CD4-positive, alpha-beta memory T cell (primary cell): ENCODE measurements around the gene SEMA4A. TPM values are rescaled to one million over a fixed set of nuclear protein-coding genes. Genes with fewer than 3 reads are reported as not detected.

Experiments used
- CTCF ChIA-PET: fragments of 350-600 bp; sonication (Branson Sonifier 250); formaldehyde crosslinking; loops from one replicate; lab custom pipeline; 2021; ENCODE audit warnings: inconsistent platforms; ENCODE audit not compliant: partially characterized antibody; lab: Charles Lee
- POLR2A ChIA-PET: fragments of 350-600 bp; sonication (Branson Sonifier 250); formaldehyde crosslinking; loops from one replicate; lab custom pipeline; 2021; ENCODE audit not compliant: partially characterized antibody; lab: Charles Lee
- DNase-seq, 5 donors: peaks; one replicate each; pipeline versions ENCODE4 v3.0.0 to v3.0.0-alpha.2; 2020 to 2022; ENCODE audit warnings: mixed read lengths in 1 of 5
- H3K27ac ChIP-seq: one replicate; pipeline ENCODE4 v1.7.0; 2013; ENCODE audit warnings: low read depth, low read length
- H3K27me3 ChIP-seq: 2 replicates; pipeline ENCODE4 v1.7.0; 2013; ENCODE audit warnings: mild to moderate bottlenecking, low read length, moderate library complexity; ENCODE audit not compliant: insufficient read depth
- H3K36me3 ChIP-seq: 2 replicates; pipeline ENCODE4 v1.7.0; 2013; ENCODE audit warnings: mild to moderate bottlenecking, low read length, moderate library complexity; ENCODE audit not compliant: insufficient read depth
- H3K4me1 ChIP-seq: 2 replicates; pipeline ENCODE4 v1.7.0; 2013; ENCODE audit warnings: mild to moderate bottlenecking, low read length, moderate library complexity; ENCODE audit not compliant: insufficient read depth
- H3K4me3 ChIP-seq, 2 donors: one replicate each; pipeline ENCODE4 v1.7.0; 2013; ENCODE audit warnings: low read length in 2 of 2, mild to moderate bottlenecking in 1 of 2
- H3K9me3 ChIP-seq, 2 donors: one replicate each; pipeline ENCODE4 v1.7.0; 2013; ENCODE audit warnings: low read length in 2 of 2, control low read depth in 1 of 2; ENCODE audit not compliant: control insufficient read depth in 1 of 2
- H3K27ac Mint-ChIP-seq, 7 donors: one replicate each; pipeline ENCODE4 v1.8.0; 2020 to 2021; ENCODE audit warnings: mixed read lengths in 7 of 7, mild to moderate bottlenecking in 6 of 7, inconsistent platforms in 3 of 7, moderate library complexity in 3 of 7
- H3K27me3 Mint-ChIP-seq, 2 donors: one replicate each; pipeline ENCODE4 v1.8.0; 2020 to 2021; ENCODE audit warnings: mixed read lengths in 2 of 2
- H3K36me3 Mint-ChIP-seq, 2 donors: one replicate each; pipeline ENCODE4 v1.8.0; 2020 to 2021; ENCODE audit warnings: mixed read lengths in 2 of 2, inconsistent platforms in 1 of 2, mild to moderate bottlenecking in 1 of 2
- H3K4me1 Mint-ChIP-seq, 4 donors: one replicate each; pipeline ENCODE4 v1.8.0; 2020 to 2021; ENCODE audit warnings: mixed read lengths in 4 of 4, mild to moderate bottlenecking in 1 of 4
- H3K4me3 Mint-ChIP-seq, 8 donors: one replicate each; pipeline ENCODE4 v1.8.0; 2020 to 2021; ENCODE audit warnings: mixed read lengths in 8 of 8, mild to moderate bottlenecking in 7 of 8, moderate library complexity in 6 of 8, inconsistent platforms in 3 of 8
- H3K9me3 Mint-ChIP-seq, 8 donors: one replicate each; pipeline ENCODE4 v1.8.0; 2020 to 2021; ENCODE audit warnings: mixed read lengths in 8 of 8, mild to moderate bottlenecking in 5 of 8, inconsistent platforms in 3 of 8, moderate library complexity in 1 of 8
- intact Hi-C: fragments of 100-400 bp; cut with micrococcal nuclease; formaldehyde crosslinking; loops from one replicate; pipeline ENCODE4 v1.15.1; 2023
- polyA plus RNA-seq, 2 donors: library from polyadenylated mRNA; unstranded; fragments of 300-500 nt; fragmentation: Illumina TruSeq; gene quantifications; one replicate each; pipeline ENCODE4 v1.2.3, GENCODE V29; 2021
- total RNA-seq, 2 experiments: library from RNA; stranded (reverse); gene quantifications; one replicate each; pipeline ENCODE4 v1.2.3, GENCODE V29; 2021

The SEMA4A gene
- total and polyA plus RNA-seq, 4 experiments from 2014 or later: 0.88 to 1.3 (median 1.2) TPM

GRCh38 chr1:156193208-156193487, 39.8 kb downstream of the SEMA4A start:
- intact Hi-C loops: loop anchor here (1.0 to 5.0 kb wide), 5 partner anchors 20 to 145 kb away; partner anchors contain the start of genes CCT3, PMF1, SMG5 and TSACC
- CTCF ChIA-PET: interaction anchor here (0.7 to 2.0 kb wide), 2 partner anchors 32 to 40 kb away, joined by 3 to 8 read pairs; no protein-coding TSS in a partner anchor

DNA sequence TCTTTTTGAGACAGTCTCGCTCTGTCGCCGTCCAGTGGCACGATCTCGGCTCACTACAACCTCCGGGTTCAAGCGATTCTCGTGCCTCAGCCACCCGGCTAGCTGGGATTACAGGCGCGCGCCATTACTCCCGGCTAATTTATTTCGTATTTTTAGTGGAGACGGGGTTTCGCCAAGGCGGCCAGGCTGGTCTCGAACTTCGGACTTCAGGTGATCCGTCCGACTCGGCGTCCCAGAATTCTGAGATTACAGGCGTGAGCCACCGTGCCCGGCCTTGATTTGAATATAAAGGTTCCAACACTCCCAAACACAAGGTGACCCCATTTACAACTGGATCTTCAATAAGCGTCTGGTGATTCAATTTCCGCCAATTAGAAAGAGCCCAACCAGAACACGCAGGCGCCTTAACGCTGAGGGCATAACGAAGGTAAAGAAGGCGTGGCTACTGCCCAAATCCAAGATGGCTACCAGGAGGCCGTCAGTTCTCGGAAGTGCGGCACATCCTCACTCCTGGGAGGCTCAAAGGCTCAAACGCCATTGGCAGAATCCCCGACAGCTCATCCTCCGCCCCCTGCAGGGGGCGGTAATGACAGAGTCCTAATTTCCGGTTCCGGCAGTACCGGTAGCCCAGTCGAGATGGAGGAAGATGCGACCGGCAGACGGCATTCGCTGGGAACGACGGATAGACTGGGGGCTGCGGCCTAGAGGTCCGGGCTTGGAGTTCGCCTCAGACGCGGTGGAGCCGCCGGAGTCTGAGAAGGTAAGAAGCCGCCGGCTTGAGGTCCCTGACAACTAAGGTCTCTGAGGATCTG, 40.3 kb downstream of the SEMA4A start, which contains the start of gene SLC25A44:
Gene SLC25A44 (plus strand): TSS at position 617 of the 812 bp plus-strand sequence. CDS start 5,744 bp downstream, outside the sequence.
- Histone ChIP-seq H3K27me3 (no peaks in the 10 kb centered on the region), H3K4me1 (peaks cover 48% of the 10 kb centered on the region), H3K9me3 (no peaks in the 10 kb centered on the region), H3K4me3 (peak within 1 kb of the TSS; percentile 88 to 92), H3K27ac (peak within 1 kb of the TSS; percentile 79), H3K36me3 (peaks cover 6% of the 10 kb centered on the region)
- Mint-ChIP-seq H3K9me3 (no peaks in the 10 kb centered on the region), H3K27ac (peak within 1 kb of the TSS; percentile 75 to 97 (median 96)), H3K27me3 (no peaks in the 10 kb centered on the region), H3K4me3 (peak within 1 kb of the TSS; percentile 93 to 99 (median 96)), H3K36me3 (peaks cover 10 to 21% of the 10 kb centered on the region in 2 donors), H3K4me1 (peaks cover 26 to 58% (median 40%) of the 10 kb centered on the region in 4 donors)
- CTCF ChIA-PET: interaction anchor here (0.6 to 2.0 kb wide), 6 partner anchors 19 to 65 kb away, joined by 3 to 8 read pairs (median 3); partner anchors contain the start of gene PMF1
- POLR2A ChIA-PET: interaction anchor here (1.0 to 2.5 kb wide), 10 partner anchors 18 to 548 kb away, joined by 3 to 54 read pairs (median 4); partner anchors contain the start of genes LMNA, PMF1 and SMG5
- peak; percentile 98 to 99 (median 98) for DNase-seq
- intact Hi-C loops: loop anchor here (1.0 to 5.0 kb wide), 5 partner anchors 20 to 145 kb away; partner anchors contain the start of genes CCT3, PMF1, SMG5 and TSACC

More at GRCh38 chr1:156193208-156193487, 39.8 kb downstream of the SEMA4A start:
- Histone ChIP-seq H3K27ac (peak overlapping the region; percentile 79), H3K4me3 (peak overlapping the region; percentile 88 to 92), H3K4me1 (peaks cover 43% of the 10 kb centered on the region), H3K27me3 (no peaks in the 10 kb centered on the region), H3K9me3 (no peaks in the 10 kb centered on the region), H3K36me3 (peaks cover 6% of the 10 kb centered on the region)
- Mint-ChIP-seq H3K27ac (peak overlapping the region in 6 of 7 donors; percentile 75 to 97 (median 96)), H3K9me3 (no peaks in the 10 kb centered on the region), H3K4me1 (peaks cover 24 to 53% (median 37%) of the 10 kb centered on the region in 4 donors), H3K4me3 (peak overlapping the region; percentile 93 to 99 (median 96)), H3K27me3 (no peaks in the 10 kb centered on the region), H3K36me3 (peaks cover 10 to 19% of the 10 kb centered on the region in 2 donors)
- no peak for DNase-seq
- POLR2A ChIA-PET: interaction anchor here (1.0 to 2.5 kb wide), 6 partner anchors 19 to 548 kb away, joined by 3 to 54 read pairs (median 4); partner anchors contain the start of genes PMF1 and SMG5

GRCh38 chr1:156194300-156194652, 40.9 kb downstream of the SEMA4A start:
- Mint-ChIP-seq H3K4me1 (peaks cover 30 to 64% (median 45%) of the 10 kb centered on the region in 4 donors), H3K36me3 (peaks cover 11 to 26% of the 10 kb centered on the region in 2 donors), H3K27ac (peak overlapping the region; percentile 75 to 97 (median 96)), H3K9me3 (no peaks in the 10 kb centered on the region), H3K4me3 (peak overlapping the region; percentile 93 to 99 (median 96)), H3K27me3 (no peaks in the 10 kb centered on the region)
- DNase-seq: peak in 1 of 5 donors; percentile 52
- intact Hi-C loops: loop anchor here (5.0 kb wide), 1 partner anchor 33 kb away; no protein-coding TSS in a partner anchor
- POLR2A ChIA-PET: interaction anchor here (1.0 to 2.5 kb wide), 7 partner anchors 18 to 307 kb away, joined by 3 to 54 read pairs (median 4); partner anchors contain the start of genes LMNA and PMF1
- Histone ChIP-seq H3K9me3 (no peaks in the 10 kb centered on the region), H3K4me3 (peak overlapping the region; percentile 88 to 92), H3K4me1 (peaks cover 54% of the 10 kb centered on the region), H3K27me3 (no peaks in the 10 kb centered on the region), H3K36me3 (peaks cover 6% of the 10 kb centered on the region), H3K27ac (peak overlapping the region; percentile 79)
- CTCF ChIA-PET: interaction anchor here (0.8 to 2.0 kb wide), 4 partner anchors 19 to 66 kb away, joined by 3 to 8 read pairs (median 4); partner anchors contain the start of gene PMF1

DNA sequence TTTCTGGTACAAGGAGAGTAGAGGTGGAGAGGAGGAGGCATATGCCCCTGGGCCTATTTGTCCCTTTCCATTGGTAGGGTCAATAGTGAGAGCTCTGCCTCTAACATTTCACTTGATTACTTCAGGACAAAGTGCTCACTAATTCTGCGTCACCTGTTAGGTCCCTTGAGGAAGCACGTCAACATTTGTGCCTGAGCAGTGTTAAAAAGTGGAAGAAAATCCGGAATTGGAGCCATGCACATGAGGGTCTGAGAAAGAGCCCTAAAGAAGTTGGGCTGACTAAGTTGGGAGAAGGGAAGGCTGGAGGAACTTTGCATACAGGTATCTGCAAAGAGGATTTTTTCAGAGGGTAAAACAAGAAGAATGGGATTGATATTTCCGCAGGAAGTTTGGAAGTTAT, 42.5 kb downstream of the SEMA4A start:
- POLR2A ChIA-PET: interaction anchor here (1.5 to 2.2 kb wide), 2 partner anchors 17 to 29 kb away, joined by 5 to 19 read pairs; partner anchors contain the start of gene PMF1
- peak overlapping the region in 3 of 7 donors; percentile 77 to 87 (median 81) for H3K27ac Mint-ChIP-seq
- H3K4me1 Mint-ChIP-seq: peaks cover 40 to 78% (median 59%) of the 10 kb centered on the region in 4 donors
- Histone ChIP-seq H3K27ac (no peak overlapping the region), H3K4me1 (peaks cover 67% of the 10 kb centered on the region), H3K27me3 (no peaks in the 10 kb centered on the region), H3K9me3 (no peaks in the 10 kb centered on the region), H3K4me3 (no peak overlapping the region), H3K36me3 (peaks cover 17% of the 10 kb centered on the region)
- H3K36me3 Mint-ChIP-seq: peaks cover 22 to 40% of the 10 kb centered on the region in 2 donors
- CTCF ChIA-PET: no interaction called here
- peak overlapping the region in 7 of 8 donors; percentile 22 to 98 (median 70) for H3K4me3 Mint-ChIP-seq
- H3K9me3 Mint-ChIP-seq: no peaks in the 10 kb centered on the region
- DNase-seq: no peak
- intact Hi-C loops: no loop called here
- H3K27me3 Mint-ChIP-seq: no peaks in the 10 kb centered on the region

DNA sequence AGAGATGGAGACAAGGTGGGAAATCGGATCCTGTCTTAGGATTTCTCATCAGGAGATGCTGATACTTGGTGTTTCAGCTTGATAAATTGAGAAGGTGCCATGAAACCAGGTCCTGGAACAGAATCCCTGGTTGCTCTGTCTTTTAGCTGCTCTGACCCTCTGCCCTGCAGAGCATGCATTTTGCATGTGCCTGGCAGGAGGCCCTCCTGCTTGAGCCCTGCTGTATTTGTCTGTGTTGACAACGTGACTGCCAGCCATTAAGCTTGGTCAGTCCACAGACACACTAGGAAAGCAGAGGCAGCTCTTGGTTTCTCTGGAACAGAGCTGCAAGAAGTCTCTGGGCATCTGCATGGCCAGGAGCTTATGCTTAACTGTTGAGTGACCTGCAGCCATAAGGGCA, 43.1 kb downstream of the SEMA4A start:
- POLR2A ChIA-PET: interaction anchor here (2.2 kb wide), 1 partner anchor 17 kb away, joined by 19 read pairs; the partner anchor contains the start of gene PMF1
- H3K27ac Mint-ChIP-seq: no peak overlapping the region
- no peak overlapping the region for H3K4me3 ChIP-seq

GRCh38 chr1:156198831-156199349, 45.5 kb downstream of the SEMA4A start:
- peaks cover 37 to 66% (median 50%) of the 10 kb centered on the region in 4 donors for H3K4me1 Mint-ChIP-seq
- no peaks in the 10 kb centered on the region for H3K27me3 Mint-ChIP-seq
- intact Hi-C loops: no loop called here
- H3K36me3 Mint-ChIP-seq: peaks cover 20 to 37% of the 10 kb centered on the region in 2 donors
- Histone ChIP-seq H3K27me3 (no peaks in the 10 kb centered on the region), H3K27ac (no peak overlapping the region), H3K4me1 (peaks cover 72% of the 10 kb centered on the region), H3K4me3 (no peak overlapping the region), H3K9me3 (no peaks in the 10 kb centered on the region), H3K36me3 (peaks cover 28% of the 10 kb centered on the region)
- peak overlapping the region in 3 of 8 donors; percentile 22 to 28 (median 25) for H3K4me3 Mint-ChIP-seq
- DNase-seq: no peak
- no peaks in the 10 kb centered on the region for H3K9me3 Mint-ChIP-seq
- peak overlapping the region; percentile 65 to 86 (median 79) for H3K27ac Mint-ChIP-seq
- ChIA-PET CTCF (interaction anchor here (2.6 kb wide), 1 partner anchor 26 kb away, joined by 9 read pairs; no protein-coding TSS in a partner anchor), POLR2A (interaction anchor here (1.0 to 3.8 kb wide), 3 partner anchors 11 to 21 kb away, joined by 3 to 19 read pairs (median 4); partner anchors contain the start of gene PMF1)

More for the DNA sequence above, 43.1 kb downstream of the SEMA4A start:
- Mint-ChIP-seq H3K4me1 (peaks cover 40 to 78% (median 59%) of the 10 kb centered on the region in 4 donors), H3K36me3 (peaks cover 22 to 40% of the 10 kb centered on the region in 2 donors), H3K27me3 (no peaks in the 10 kb centered on the region), H3K4me3 (peak overlapping the region in 1 of 8 donors; percentile 96), H3K9me3 (no peaks in the 10 kb centered on the region)
- Histone ChIP-seq H3K36me3 (peaks cover 17% of the 10 kb centered on the region), H3K27me3 (no peaks in the 10 kb centered on the region), H3K9me3 (no peaks in the 10 kb centered on the region), H3K4me1 (peaks cover 73% of the 10 kb centered on the region), H3K27ac (no peak overlapping the region)
- CTCF ChIA-PET: interaction anchor here (0.8 to 2.6 kb wide), 3 partner anchors 14 to 48 kb away, joined by 3 to 9 read pairs (median 4); no protein-coding TSS in a partner anchor
- intact Hi-C loops: no loop called here
- DNase-seq: no peak
